NCI-H2029 treated with DMSO at 0.1 percent for 48 hours (cell line): ENCODE data around the gene COQ8B.
A peak's percentile ranks its signal among the peaks of the same experiment; 100 is the strongest.
"Not testable (repeated sequence)": the region's sequence is repeated elsewhere in the genome, so short reads cannot be mapped to it uniquely, and the experiment has no call there.

Experiments
- DNase-seq: peaks from one replicate; lab custom pipeline; 2025; lab: John Stamatoyannopoulos, UW

The COQ8B gene

DNA sequence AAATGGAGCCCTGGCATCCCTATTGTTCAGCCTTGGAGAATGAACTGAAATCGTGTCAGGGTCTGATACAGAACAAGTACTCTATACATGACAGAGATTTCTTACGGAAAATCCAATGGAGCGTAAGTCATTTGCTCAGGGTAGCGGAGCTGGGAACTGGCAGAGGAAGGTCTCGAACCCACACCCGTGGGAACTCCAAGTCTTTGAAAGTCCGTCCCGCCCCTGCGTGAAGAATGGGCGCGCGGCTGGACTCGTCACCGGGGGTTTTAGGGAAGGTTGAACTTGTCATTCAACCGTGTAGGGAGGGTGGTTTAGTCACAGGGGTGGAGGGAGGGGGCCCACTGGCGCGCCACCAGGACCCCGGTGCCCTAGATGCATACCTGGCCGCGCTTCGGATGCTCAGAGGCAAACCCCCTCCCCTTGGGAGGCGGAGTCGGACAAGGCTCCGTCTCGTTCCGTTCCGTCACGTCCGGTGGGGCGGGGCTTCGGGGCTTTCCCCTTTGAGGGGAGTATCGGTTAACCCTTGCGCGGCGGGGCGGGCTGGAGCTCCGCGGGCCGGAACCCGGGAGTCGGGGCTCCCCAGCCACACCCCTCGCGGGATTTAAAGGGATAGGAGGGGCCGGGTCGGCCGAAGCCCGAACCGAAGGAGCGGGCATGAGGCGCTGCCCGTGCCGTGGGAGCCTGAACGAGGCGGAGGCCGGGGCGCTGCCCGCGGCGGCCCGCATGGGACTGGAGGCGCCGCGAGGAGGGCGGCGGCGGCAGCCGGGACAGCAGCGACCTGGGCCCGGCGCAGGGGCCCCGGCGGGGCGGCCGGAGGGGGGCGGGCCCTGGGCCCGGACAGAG is at the start of gene COQ8B, which contains the start of gene ITPKC:
Gene COQ8B, minus strand, starts transcription at position 405 of the 843 bp plus-strand sequence. CDS start 2,254 bp downstream, outside the sequence.
Gene ITPKC, plus strand, starts transcription at position 631 of the 843 bp plus-strand sequence. Its CDS starts 24 bp downstream, at position 655.
- peak; percentile 81 for DNase-seq

DNA sequence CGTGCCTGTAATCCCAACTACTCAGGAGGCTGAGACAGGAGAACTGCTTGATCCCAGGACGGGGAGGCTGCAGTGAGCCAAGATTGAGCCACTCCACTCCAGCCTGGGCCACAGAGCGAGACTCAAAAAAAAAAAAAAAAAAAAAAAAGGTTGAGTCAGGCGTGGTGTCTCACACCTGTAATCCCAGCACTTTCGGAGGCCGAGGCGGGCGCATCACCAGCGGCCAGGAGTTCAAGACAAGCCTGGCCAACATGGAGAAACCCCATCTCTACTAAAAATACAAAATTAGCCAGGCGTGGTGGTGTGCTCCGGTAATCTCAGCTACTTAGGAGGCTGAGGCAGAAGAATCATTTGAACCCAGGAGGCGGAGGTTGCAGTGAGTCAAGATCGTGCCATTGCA is 49.7 kb upstream of the COQ8B start:
- not testable (repeated sequence) for DNase-seq

DNA sequence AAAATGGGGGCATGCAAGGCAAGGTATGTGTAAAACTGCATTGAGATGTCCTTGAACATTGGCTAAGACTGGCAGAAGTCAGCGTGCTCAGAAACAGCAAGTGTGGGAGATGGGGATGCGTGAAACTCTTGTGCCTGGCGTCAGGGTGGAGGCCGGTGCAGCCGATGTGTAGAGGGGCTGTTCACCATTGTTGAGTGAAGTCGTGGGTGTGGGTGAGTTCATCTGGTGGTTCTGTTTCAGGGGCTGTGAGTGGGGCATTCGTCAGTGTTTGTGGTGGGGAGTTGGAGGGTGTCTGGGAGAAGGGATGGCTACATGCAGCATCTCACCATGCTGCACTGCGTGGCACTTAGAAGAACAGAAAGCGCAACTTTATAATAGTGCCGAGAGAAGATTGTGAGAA is 47.3 kb upstream of the COQ8B start:
- DNase-seq: no peak

DNA sequence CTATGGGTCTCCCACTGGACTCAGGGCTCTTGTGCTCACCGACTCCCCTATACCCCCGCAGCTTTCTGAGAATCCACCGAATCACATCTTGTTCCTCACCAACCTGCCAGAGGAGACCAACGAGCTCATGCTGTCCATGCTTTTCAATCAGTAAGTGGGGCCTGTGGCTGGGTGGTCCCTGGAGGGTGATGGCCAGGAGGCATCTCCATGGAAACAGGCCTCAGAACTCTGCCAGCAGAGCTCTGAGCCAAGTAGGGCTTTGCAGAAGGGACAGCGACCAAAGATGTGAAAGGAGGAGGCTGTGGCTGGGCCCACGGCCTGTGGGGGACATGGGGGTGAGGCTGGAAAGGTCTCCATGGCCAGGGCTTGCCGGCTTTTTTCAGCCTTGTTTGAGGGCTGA is 46.8 kb upstream of the COQ8B start:
- DNase-seq: no peak

DNA sequence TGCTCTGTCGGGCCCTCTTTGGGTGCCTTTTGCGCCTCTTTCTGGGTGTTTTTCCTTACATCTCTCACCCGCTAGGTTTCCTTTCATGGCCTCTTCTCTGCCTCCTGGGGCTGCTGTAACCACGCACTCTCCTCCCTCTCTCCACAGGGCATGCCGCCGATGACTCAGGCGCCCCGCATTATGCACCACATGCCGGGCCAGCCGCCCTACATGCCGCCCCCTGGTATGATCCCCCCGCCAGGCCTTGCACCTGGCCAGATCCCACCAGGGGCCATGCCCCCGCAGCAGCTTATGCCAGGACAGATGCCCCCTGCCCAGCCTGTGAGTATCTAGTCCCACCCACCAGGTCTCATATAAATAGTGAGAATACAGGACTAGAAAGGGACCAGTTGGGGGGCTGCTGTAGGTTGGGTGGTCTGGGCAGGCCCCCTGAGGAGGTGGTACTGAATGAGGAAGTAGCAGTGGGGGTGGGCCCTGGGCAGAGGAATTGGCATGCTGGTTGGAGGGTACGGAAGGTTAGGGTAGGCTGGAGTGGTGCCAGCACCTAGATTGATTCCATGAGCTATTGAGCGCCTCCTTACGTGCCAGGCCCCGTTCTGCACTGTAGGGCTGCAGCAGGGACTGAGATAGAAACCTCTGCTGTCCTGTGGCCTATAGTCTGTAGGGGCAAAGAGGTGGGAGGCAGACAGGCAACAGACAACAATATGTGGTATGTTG is 46.2 kb upstream of the COQ8B start:
- no peak for DNase-seq

DNA sequence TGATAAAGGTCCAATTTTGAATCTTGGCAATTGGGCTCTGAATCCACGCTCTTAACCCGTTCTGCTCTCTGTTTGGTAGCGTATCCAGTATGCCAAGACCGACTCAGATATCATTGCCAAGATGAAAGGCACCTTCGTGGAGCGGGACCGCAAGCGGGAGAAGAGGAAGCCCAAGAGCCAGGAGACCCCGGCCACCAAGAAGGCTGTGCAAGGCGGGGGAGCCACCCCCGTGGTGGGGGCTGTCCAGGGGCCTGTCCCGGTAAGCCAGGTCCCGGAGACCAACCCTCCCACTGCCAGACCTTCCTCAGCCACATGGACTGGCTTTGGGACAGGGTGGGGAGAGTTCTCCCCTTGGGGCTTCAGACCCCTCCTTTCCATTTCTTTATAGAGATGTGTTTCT is 42.7 kb upstream of the COQ8B start:
- DNase-seq: no peak

DNA sequence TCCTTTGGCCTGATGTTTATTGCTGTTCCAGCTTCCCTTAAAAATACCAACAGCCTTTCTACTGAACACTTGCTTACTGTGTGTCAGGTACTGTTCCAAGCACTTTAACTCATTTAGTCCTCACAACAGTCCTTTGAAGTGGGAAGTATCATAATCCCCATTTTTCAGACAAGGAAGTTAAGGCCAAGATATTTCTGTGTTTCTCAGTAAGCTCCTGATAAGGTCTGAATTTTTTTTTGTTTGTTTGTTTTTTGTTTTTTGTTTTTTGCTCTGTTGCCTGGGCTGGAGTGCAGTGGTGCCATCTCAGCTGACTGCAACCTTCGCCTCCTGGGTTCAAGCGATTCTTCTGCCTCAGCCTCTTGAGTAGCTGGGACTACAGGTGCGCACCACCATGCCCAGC is 41.8 kb upstream of the COQ8B start:
- no peak for DNase-seq

DNA sequence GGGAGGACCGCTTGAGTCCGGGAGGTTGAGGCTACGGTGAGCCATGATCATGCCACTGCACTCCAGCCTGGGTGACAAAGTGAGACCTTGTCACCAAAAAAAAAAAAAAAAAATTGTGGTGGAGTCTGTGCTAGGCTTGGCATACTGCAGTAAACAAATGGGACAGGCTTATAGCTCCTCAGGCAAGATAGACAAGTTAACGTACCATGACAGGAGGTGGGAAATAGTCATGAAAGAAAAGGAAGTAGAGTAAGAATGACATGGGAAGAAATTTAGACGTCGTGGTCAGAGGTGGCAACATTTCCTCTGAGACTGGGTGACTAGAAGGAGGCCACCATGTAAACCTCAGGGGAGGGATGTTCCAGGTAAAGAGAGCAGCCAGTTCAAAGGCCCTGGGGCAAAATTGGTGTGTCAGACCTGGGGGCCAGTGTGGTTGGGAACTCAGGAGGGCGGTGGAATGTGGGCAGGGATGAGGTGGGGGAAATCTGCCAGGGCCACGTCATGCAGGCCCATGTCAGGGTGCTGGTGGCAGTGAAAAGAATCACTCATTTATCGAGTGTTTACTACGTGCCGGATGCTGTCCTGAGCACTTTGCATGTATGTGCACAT is 39.9 kb upstream of the COQ8B start:
- DNase-seq: no peak

DNA sequence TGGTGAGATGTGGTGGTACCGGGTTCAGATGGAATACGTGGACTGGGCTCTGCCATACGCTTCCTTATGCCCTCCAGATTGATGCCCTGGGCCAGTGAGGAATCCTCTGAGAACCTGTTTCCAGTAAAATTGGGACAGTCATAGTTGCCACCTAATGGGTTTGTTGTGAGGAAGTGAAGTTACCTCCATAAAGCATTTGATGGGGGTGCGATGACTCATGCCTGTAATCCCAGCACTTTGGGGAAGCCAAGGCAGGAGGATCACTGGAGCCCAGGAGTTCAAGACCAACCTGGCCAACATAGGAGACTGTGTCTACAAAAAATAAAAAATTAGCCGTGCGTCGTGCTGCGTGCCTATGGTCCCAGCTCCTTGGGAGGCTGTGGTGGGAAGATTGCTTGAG is 39.1 kb upstream of the COQ8B start:
- no peak for DNase-seq

DNA sequence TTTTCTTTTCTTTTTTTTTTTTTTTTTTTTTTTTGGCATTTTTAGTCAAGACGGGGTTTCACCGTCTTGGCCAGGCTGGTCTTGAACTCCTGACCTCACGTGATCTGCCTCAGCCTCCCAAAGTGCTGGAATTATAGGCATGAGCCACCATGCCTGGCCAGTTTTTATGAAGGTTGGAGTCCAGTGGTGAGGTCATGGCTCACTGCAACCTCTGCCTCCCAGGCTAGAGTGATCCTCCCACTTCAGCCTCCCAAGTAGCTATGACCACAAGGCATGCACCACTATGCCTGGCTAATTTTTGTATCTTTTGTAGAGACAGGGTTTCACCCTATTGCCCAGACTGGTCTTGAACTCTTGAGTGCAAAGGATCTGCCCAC is 38.5 kb upstream of the COQ8B start:
- DNase-seq: no peak

DNA sequence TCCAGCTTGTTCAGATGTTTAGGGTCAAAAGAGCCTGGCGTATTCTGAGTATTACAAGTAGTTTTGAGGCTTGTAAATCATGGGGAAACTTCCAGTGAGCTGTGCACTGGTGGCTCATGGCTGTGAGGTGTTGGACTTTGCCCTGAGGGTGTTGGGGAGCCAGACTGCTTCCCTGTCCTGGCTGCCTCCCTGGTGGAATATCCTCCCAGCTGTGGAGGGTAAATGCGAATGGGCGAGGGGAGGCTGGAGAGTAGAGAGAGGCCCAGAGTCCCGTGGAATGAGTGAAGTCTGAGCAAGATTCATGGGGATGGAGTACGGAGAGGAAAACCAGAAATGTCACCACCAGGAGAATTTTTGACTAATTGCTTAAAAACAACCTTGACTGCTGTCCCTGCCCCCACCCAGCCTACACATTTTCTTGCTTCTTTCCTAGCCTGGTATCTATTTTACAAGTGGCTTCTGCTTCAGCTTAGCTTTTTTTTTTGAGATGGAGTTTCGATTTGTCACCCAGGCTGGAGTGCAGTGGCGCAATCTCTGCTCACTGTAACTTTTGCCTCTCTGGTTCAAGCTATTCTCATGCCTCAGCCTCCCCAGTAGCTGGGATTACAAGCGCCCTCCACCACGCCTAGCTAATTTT is 38.0 kb upstream of the COQ8B start:
- DNase-seq: no peak

DNA sequence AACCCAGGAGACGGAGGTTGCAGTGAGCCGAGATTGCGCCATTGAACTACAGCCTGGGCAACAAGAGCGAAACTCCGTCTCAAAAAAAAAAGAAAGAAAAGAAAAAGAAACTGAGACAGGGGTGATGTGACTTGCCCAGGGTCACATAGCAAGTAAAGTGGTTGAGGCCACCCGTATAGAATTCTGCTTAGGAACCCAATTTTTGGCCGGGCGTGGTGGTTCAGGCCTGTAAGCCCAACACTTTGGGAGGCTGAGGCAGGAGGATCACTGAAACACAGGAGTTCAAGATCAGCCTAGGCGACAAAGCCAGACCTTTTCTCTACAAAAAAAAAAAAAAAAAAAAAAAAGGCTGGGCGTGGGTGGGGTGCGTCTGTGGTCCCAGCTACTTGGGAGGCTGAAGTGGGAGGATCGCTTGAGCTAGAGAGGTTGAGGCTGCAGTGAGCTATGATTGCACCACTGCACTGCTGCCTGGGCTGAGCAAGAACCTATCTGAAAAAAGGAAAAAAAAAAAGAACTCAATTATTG is 35.6 kb upstream of the COQ8B start:
- DNase-seq: no peak

DNA sequence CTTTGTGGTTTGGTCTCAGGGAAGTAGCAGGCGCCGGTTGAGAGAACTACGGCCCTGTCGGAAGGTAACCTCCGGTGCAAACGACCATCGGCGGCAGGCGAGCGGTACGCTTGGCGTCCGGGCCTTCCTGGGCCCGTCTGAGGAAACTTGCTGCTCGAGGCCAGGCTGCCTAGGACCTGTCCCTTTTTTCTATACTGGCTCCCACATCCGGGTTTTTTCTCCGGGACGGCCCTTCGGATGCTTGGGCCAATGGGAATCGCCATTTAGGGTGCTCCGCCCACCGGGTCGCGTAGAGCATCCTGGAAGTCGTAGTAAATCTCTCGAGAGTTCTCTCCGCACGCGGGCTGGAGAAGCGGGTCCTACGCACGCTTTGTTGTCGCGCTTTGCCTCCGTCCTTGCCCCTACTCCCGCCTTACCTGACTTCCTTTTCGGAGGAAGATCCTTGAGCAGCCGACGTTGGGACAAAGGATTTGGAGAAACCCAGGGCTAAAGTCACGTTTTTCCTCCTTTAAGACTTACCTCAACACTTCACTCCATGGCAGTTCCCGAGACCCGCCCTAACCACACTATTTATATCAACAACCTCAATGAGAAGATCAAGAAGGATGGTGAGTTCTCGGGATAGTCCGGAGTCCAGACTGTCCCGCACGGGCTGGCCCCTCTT is 34.3 kb upstream of the COQ8B start, which contains the start of gene SNRPA:
Gene SNRPA, plus strand, starts transcription at position 330 of the 664 bp plus-strand sequence. Its CDS starts 206 bp downstream, at position 536.
- peak; percentile 96 for DNase-seq

DNA sequence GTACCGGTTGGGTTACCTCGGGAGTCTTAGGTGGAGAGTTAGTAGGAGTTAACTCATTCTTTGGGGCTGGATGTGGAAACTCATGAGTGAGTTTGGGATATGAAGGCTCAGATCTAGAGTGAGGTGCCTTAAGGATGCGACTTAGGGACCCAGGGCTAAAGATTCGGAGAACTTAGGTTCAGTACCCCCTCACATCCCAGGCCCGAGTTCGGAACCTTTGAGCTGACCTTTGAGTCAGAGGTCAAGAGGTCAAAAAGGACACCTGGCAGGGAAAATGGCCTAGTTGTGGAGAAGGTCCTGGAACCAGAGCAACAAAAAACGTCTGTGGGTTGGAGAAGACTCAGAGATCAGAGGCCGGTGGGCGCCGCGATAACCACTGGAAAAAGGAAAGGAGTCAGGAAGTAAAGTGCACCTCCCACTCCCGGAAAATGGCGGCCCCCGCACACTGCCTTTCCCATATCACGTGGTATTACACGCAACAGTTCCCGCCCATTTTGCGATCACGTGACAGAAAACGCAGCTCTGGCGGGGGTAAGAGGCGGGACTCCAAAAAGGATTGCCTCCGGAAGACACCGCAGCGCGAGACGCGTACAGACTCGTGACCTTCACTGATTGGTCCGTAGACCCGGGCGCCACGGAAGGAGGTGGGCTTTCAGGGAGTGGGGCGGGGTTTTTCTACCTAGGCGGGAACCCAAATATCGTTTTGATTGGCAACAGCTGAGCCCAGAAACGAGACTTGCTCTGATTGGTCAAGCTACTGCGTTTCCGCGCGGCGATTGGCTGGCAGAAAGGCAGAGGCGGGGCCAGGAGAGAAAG is 33.6 kb upstream of the COQ8B start, which contains the start of gene ACTMAP:
Gene ACTMAP, minus strand, starts transcription at position 420 of the 816 bp plus-strand sequence. CDS start 674 bp downstream, outside the sequence.
- DNase-seq: peak; percentile 98

DNA sequence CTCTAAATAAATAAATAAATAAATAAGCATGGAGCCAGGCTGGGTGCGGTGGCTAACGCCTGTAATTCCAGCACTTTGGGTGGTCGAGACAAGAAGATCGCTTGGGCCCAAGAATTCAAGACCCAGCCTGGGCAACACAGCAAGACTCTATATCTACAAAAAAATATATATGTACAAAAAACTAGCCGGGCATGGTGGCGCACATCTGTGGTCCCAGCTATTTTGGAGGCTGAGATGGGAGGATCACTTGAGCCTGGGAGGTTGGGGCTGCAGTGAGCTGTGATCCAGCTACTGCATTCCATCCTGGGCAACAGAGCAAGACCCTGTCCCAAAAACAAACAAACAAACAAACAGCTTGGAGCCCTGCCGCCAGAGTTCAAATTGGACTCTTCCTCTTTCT is 30.9 kb upstream of the COQ8B start:
- no peak for DNase-seq

DNA sequence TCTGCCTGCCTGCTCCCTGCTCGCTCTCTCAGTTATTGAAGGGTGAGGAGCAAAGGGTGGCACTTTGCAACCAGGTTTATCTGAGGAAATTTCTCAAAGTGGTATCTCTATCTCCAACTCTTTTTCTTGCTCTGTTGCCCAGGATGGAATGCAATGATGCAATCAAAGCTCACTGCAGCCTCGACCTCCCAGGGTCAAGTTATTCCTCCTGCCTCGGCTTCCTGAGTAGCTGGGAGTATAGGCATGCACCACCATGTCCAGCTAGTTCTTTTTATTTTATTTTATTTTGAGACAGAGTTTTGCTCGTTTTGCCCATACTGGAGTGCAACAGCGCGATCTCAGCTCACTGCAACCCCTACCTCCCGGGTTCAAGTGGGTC is 28.7 kb upstream of the COQ8B start:
- no peak for DNase-seq

DNA sequence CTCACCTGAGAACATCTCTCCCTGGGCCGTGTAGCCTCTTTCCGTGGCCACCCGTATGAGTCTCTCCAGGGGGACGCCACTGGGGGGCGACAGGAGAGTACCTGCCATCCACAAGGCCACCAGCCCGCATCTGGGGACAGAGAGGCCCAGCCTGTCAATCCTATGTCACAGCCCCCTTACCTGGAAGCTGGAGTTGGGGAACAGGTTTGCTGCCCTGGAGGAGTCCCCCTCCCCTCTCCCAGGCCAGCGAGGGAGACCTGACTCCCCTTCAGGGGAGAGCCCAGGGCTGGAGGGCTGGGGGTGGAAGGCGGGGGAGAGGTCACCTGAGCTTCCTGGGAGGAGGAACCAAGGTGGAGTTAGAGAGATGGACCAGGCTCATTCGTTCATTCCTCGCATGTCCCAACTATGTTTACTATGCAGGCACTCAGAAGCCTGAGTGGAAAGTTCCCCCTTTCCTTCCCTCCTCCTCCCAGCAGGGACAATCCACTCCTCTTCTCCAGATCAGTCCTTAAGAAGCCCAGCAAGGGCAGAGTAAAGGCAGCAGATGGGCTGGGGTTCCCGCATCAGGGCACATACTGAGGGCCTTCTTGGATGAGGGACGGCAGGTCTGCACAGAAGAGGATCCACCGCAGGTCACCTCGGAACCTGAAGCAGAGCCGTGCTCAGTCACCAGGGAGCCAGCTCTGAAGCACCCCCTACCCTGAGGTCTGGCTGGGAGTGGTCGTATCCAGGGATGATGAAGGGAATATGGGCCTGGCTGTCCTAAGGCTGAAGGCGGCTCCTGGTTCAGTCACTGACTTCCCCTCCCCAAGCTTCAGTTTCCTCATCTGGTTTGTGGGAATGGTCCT is 28.1 kb upstream of the COQ8B start:
- DNase-seq: no peak

DNA sequence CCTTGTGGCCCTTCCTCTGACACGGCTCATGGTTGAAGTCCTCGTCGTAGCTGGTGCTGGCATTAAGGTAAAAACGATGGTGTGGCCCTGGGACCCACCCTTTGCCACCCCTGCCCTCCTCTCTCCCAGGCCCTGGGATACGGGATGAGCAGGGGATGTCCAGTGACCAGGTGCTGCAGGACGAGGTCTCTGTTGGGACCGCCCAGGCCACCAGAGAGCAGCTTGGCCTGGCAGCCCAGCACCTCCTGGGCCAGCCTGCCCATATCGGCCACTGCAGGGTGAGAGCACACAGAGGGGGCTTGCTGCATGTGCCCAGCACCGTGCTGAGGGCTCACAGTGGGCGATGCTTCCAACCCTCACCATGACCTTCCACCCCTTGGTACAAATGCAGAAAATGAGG is 27.2 kb upstream of the COQ8B start:
- DNase-seq: no peak

DNA sequence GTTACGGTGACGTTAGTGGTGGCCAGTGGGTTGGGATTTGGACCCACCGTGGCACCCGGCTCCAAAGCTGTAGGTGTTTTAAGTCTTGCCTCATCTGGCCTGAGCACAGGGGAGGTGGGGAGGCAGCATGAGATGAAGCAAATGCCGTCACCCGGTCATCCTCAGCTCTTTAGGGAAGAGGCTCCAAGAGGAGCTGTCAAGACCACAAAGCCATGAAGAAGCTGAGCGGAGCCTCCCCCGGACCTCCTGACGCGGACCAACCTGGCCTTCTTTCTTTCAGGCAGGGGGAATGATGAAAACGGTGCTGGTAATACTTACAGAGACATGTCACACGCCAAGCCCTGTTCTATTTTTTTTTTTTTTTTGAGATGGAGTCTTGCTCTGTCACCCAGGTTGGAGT is 26.2 kb upstream of the COQ8B start:
- DNase-seq: no peak

DNA sequence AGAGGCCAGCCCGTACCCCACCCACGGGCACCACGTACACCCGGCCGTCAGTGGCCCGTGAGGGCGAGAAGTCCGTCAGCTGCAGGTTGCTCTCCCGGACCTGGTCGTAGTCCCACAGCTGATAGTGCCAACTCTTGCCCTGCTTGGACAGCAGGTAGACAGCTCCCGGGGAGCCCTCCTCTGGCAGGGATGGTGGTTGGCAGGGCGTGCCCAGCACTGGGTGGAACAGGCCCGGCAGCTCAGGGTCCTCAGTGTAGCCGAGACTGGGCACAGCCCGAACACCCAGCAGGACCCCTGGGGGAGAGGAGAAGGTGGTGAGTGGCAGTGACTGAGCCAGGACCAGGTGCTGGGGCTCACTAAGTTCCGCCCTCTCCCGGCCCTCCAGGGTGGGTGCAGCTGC is 25.8 kb upstream of the COQ8B start:
- no peak for DNase-seq
